ENCODE results near the gene IDE.

- TF ChIP-seq CTCF (IDR thresholded peaks at IDR 0.05) (no peak), POLR2A (IDR thresholded peaks at IDR 0.05) (no peak), POLR2AphosphoS5 (IDR thresholded peaks at IDR 0.05) (no peak), EP300 (IDR thresholded peaks at IDR 0.05) (no peak)
These were observed 80.5 kb downstream of the IDE start for GRCh38 chr10:92493362-92493761.

Measured in upper lobe of left lung (tissue), 4 donors.